Activated T-cell treated with anti-CD3 and anti-CD28 coated beads for 4 hours (primary cell): Measurements from ENCODE around the gene PSMG3.
"Not testable (repeated sequence)": the region's sequence is repeated elsewhere in the genome, so short reads cannot be mapped to it uniquely, and the experiment has no call there.

Source experiments
- DNase-seq: peaks from one replicate; pipeline ENCODE4 v3.0.0-alpha.2; 2020

The PSMG3 gene

GRCh38 chr7:1531263-1531978 lies 38.4 kb downstream of the PSMG3 start:
- peak; percentile 31 for DNase-seq

DNA sequence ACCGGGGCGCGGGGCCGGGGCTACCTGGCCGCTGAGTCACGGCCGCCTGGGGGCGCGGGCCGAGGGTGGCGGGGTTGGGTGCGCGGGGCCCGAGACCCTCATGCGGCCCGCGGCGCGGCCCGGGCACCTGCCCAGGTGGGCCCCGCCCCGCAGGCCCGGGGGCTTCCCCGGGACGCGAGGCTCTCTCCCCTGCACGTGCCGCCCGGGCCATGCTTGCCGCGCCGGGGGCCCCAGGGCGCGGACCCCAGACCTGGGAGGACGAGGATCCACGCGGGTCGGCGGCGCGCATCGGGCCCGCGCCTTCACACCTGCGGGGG lies 38.9 kb downstream of the PSMG3 start:
- DNase-seq, result no peak

GRCh38 chr7:1529383-1530116 lies 40.3 kb downstream of the PSMG3 start:
- DNase-seq, result no peak

- DNase-seq, result no peak
Measured at GRCh38 chr7:1526271-1526754, 43.5 kb downstream of the PSMG3 start.

DNA sequence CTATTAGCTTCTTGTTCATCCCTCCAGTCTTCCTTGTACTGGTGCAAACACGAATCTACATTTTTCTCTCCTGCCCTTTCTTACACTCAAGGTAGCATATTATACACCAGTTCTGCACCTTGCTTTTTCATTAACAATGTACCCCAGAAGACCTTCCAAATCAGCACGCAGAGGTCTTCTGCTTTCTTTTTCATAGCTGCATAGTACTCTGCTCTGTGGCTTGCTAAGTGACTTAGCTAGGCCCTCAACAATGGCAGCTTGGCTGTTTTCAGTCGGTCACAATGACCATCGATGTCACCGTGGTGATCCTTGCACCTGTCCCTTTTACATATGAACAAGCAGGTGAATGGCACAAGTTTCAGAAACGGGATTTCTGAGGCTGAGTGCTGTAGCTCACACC lies 44.4 kb downstream of the PSMG3 start:
- no peak for DNase-seq

DNA sequence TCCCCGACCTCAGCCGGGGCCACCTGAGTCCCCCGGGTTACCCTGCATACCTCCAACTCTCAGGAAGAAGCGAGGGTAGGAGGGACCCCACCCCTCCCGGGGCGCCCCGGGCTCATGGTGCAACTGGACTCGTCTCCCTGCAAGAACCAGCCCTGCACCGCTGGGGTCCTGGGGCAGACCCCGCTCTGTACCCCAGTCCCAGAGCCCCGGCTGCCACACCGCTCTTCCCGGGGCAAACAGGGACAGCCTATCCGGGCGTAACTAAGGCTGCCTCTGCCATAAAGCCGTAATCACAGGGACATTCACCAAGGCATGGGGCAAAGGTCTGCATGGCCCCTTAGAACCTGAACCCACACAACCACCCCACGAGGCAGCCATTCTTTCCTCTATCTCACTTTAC lies 46.0 kb downstream of the PSMG3 start:
- no peak for DNase-seq

DNA sequence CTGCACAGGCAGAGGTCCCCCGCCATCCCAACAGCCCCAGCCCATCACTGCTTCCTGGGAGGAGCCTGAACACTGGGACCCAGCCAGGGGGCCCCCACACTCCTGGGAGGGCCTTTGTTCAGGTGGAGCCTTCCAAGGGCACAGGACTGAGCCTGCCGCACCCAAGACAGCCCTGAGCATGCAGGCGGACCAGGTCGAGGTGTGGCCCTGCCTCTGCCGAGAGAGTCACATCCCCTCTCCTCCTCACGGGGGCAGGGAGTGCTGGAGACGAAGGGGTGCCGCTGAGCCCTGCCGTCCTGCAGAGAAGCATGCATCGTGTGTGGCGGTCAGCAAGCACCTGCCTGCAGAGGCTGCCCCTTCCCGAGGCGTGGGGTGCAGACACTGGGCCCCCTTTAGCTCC lies 46.6 kb downstream of the PSMG3 start:
- DNase-seq, result no peak

DNA sequence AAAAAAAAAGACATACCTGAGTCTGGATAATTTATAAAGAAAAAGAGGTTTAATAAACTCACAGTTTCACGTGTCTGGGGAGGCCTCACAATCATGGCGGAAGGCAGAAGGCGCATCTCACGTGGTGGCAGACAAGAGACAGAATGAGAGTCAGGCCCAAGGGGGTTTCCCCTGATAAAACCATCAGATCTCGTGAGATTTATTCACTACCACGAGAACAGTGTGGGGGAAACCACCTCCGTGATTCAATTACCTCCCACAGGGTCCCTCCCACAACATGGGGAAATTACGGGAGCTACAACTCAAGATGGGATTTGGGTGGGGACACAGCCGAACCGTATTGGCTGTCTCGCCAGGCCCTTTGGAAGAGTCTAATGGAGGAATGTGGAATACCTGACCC lies 48.4 kb downstream of the PSMG3 start:
- no peak for DNase-seq

DNA sequence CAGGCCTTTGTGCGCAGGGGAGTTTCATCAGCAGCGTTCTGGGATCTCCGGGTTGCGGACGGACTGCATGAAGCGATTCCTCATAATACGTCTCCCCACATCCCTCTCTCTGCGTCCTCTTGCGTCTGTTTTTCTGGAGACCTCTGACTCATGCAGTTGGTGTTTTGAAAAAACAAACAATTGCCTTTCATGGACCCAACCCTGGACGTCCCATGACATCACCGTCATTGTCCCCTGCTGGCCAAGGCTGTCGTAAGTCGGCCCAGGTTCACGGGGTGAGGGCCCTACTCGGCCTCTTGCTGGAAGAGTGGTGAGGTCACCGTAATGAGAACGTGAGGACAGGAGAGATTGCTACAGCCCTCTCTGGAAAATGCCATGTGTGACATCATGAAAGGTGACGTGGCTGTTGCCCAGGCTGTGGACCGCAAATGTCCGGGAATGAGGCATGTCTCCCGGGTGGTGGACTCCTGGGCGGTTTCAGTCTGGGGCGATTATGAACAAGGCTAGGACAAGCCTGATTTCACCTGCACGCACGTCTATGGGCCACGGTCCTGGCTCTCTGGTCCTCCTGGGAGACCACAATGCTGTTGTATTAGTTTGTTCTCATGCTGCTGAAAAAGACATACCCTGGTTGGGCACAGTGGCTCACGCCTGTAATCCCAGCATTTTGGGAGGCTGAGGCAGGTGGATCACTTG lies 49.1 kb downstream of the PSMG3 start:
- DNase-seq, result no peak

DNA sequence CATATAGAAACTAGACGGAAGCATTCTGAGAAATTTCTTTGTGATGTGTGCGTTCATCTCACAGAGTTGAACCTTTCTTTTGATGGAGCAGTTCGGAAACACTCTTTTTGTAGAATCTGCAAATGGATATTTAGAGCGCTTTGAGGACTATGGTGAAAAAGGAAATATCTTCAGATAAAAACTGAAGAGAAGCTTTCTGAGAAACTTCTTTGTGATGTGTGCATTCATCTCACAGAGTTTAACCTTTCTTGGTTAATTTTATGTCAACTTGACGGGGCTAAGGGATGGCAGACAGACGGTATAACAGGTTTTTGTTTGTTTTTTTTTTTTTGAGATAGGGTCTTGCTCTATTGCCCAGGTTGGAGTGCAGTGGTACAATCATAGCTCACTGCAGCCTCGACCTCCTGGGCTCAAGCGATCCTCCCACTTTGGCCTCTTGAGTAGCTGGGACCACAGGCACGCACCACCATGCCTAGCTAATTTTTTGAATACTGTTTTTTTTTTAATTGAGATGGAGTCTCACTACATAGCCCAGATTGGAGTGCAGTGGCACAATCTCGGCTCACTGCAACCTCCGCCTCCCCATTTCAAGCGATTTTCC lies 50.4 kb downstream of the PSMG3 start:
- not testable (repeated sequence) for DNase-seq
